ENCODE data around the gene TNFRSF1B. TPM values are rescaled to one million over a fixed set of nuclear protein-coding genes. Genes with fewer than 3 reads are reported as not detected.

Gene TNFRSF1B
- polyA plus RNA-seq (2013, experiment 1 of 2; ENCODE audit: insufficient read length) = 0.49 TPM
- polyA plus RNA-seq (2013, experiment 2 of 2; ENCODE audit: insufficient read length) = 0.55 TPM

DNA sequence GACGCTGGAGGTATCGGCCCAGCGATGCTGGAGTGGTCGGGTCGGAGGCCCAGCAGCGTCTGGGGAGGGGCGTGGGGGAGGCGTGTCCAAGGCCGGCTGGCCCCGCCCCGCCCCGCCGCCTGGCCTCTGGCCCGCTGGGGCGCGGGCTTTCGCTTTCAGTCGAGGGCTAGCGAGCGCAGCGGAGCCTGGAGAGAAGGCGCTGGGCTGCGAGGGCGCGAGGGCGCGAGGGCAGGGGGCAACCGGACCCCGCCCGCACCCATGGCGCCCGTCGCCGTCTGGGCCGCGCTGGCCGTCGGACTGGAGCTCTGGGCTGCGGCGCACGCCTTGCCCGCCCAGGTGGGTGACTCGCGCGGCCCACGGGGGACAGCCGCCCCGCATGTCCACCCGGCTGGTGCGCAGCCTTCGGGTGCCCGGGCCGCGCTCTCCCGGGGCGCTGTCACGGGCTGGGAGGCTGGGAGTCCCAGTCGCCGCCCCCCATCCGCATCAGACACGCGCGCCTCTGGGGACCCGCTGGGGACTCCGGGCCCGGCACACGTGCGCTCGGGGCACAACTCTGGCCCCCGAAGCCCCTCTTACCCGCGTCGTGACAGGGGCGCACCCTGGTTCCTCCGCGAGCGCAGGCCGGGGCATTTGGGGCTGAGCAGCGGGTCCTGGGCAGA is at the start of gene TNFRSF1B:
TNFRSF1B (plus strand) TSS at position 158 of the 659 bp plus-strand sequence; CDS start at position 259, 101 bp downstream.
- peak; percentile 34 for DNase-seq

DNA sequence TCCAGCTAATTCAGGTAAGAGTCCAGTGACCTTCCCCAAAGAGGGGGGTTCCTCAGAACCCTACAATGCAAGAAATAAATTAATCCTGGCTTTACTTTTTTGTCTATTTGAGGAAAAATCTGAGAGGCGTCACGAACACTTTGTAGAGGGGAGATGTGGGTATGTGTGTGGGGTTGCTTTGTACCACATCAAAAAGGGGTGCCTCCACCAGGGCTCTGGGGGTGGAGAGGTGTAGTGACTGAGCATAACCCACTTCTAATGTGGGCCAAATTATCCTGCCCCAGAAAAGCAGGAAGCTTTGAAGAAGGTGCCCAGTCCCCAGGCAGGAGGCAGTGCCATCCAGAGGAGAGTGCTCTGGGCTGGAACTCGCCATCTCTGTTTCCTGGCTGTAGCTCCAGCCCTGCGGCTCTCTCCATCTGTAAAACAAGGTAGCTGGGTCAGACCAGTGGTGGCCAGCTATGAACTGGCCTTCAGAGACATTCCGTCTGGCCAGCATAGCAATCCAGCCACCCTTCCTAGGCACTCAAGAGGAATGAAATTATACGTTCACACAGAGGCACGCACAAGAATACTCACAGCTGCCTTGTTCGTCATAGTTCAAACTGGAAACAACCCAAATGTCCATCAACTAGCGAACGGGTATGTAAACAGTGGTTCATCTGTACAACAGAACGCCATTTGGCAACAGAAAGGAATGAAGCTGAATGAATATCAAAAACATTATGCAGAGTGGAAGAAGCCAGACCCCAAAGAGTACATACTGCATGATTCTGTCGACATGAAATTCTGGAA is 45.4 kb upstream of the TNFRSF1B start:
- DNase-seq = peak; percentile 47

DNA sequence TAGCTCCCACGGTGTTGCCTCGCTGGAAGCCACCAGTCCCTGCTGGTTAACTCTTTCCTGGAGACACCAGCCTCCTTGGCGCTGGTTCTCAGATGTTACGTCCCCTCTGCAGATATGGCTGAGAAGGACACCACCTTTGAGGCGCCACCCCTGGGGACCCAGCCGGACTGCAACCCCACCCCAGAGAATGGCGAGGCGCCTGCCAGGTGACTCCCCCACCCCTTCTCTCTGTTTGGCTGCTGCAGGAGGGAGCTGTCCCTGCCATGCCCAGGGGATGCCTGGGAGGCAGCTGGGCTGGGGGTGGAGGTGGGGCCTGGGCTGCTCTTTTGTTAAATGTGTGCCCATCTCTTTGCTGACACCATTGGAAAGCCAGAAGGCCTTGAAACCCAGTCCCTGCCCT is 43.6 kb upstream of the TNFRSF1B start:
- DNase-seq = no peak

DNA sequence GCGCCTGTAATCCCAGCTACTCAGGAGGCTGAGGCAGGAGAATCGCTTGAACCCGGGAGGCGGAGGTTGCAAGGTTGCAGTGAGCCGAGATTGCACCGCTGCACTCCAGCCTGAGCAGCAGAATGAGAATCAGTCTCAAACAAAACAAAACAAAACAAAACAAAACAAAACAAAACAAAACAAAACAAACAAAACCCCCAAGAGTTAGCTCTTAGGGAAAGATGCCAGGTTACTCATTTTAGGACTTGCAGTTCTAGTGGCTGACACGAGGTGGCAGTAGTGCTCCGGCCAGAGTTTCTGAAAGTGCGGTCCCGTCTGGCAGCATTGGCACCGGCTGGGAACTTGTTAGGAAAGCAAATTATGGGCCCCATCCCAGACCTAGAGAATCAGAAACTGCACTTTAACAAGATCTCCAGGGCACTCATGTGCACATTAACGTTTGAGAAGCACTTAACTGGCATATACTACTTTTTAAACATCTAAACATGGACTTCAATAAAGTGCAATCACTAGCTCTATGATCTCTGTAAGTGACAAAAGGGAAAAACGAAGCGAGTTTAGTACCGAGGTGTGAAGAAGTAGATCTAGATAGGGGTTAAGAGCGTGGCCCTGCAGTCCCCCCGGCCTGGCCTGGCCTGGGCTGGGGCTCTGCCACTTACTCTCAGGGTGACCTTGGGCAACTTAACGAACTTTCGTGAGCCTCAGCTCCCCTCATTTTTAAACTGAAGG is 41.9 kb upstream of the TNFRSF1B start:
- peak; percentile 50 for DNase-seq

DNA sequence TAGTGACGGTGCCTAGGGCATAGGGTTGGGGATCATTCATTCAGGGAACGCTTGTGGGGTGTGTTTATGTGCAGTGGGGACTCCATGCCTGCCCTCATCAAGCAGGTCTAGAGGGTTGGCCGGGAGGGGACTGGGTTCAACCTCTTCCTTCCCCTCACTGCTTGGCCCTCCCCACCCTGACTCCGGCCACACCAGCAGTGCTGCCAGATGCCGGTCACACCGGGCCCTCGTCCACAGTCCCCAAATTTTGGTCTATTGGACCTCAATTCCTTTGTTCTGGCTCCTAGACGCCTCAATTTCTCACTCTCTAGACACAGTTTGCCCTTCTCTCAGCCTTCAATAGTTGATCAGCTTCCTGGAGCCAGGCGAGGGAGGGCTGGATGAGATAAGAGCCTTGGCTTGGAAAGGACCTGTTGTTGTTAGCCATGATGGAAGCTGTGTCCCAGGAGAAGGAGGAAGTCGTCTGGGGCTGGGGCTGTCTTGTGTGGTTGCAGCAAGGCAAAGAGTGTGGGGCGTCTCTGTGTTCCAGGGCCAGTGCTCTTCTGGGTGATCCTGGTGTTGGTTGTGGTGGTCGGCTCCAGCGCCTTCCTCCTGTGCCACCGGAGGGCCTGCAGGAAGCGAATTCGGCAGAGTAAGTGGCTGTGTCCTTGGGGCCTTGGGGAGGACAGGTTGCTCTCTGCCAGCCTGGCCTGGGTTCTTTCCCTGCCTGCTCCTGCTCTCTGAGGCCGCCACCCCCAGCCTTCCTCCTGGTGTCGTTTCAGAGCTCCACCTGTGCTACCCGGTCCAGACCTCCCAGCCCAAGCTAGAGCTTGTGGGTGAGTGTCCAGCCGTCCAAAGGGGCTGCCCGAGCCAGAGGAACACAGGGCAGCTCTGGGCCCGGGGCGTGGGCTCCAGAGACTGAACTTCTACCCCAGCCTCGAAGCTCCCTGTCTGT is 41.1 kb upstream of the TNFRSF1B start:
- DNase-seq = no peak

DNA sequence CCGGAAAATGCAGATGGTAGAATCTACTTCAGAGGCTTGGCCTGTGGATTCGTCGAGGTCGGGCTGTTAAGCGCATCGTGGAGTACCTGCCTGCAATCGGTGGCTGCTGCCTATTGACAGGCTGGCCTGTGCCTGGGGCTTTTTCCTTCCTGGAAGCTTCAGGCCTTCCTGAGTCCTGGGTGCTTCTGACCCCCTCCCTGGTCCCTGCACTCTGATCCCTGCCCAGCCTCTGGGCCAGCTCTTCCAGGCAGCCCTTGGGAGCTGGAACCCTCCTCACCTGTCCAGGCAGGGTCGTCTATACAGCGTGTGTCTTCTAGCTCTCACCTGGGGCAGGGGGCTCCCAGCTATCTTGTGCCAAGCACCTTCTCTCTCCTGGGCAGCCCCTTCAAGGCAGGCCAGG is 40.0 kb upstream of the TNFRSF1B start:
- DNase-seq = no peak

DNA sequence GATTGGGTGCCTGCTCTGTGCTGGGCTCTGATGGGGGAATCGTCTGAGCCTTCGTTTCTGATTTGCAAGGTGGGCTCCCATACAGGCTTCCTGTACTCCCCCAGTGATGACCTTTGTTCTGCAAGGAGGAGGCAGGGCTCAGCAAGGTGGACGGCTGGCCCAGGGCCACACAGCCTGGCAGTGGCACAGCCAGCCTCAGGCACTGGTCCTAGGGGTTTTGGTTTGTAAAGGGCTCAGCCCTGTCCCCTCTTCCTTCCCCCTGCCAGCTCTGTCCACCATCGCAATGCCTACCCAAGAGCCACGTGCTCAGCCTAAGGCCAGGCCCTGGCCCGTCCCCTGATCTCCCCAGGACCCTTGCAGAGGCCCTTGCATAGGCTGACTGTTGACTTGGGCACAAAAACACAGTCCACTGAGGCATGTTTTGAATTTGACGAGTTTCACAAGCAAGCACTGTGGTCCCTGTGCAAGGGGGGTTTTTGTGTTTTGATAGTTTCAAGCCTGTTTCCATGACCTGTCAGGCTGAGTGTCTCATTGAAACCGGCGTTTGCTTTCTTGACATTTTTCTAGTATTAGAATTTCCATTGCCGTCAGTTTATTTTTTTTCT is 39.5 kb upstream of the TNFRSF1B start:
- DNase-seq = no peak

DNA sequence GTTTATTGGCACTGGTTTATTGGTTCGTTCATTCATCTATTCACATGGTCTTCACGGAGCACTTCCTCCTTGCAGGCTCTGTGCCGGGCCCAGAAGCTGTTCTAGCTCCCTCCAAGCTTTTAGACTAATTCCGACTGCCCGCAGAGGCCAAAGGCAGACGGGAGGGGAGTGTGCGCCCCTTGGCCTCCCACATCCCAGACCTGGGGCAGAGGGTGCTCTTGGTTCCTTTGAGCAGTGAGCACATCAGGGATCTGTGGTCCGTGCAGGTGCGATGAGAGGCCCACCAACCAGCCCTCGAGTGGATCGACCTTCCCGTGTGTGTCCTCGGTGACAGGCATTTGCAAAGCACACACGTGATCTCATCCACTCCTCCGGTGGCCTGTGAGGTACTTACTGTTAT is 38.7 kb upstream of the TNFRSF1B start:
- DNase-seq = no peak

DNA sequence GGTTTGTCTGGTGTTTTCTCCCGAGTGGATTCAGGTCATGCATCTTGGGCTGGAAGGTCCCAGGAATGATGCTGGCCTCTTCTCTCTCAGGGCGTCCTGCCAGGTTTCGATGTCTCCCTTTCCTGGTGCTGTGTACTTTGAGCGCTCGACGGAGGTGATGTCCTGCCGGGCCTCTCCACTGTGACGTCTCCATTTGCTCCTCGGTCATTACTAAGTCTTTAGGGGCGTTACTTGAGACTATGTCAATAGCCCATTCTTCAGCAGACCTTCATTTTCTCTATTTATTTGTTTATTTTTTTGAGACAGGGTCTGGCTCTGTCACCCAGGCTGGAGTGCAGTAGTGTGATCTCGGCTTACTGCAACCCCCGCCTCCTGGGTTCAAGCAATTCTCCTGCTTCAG is 37.2 kb upstream of the TNFRSF1B start:
- no peak for DNase-seq

DNA sequence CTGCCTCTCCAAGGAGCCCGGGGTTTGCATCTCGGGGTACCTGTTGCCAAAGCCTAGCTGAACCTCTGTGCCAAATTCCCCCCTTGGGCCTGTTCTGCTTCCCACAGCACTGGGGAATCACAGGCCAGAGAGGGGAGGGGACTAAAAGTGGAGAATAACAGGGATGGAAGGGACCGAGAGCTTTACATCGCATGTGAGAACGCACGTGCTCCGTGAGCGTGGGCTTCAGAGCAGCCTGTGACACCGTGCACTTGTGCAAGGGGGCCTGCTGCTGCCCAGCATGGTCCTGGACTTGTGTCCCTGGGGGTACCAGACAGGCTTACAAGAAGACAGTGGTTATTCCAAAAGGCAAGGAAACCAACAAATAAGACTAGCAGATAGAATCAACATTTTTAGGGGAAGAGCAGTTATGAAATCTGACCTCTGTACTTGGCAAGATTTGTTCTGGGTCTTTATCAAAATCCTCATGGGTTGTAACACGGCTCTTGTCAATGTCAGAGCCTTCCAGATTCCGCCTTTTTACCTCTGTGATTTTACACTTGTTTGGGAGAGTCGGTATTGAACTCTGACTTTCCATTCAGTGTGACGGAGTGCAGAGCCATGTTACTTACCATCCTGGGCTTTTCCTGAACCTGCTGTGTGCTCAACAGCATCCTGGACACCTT is 36.2 kb upstream of the TNFRSF1B start:
- no peak for DNase-seq

DNA sequence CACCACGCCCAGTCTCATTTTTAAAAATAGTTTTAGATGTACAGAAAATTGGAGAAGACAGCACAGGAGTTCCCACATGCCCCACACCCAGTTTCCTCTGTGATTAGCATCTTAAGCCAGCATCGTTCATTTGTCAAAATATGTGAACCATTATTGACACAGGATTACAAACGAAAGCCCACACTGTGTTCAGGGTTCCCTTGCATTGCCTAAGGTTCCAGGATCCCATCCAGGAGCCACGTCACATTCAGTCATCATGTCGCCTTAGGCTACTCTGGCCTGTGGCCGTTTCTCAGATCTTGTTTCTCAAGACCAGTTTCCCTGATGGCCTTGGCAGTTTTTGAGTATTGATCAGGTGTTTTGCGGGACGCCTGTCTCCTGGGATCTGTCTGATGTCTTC is 34.7 kb upstream of the TNFRSF1B start:
- peak; percentile 34 for DNase-seq

DNA sequence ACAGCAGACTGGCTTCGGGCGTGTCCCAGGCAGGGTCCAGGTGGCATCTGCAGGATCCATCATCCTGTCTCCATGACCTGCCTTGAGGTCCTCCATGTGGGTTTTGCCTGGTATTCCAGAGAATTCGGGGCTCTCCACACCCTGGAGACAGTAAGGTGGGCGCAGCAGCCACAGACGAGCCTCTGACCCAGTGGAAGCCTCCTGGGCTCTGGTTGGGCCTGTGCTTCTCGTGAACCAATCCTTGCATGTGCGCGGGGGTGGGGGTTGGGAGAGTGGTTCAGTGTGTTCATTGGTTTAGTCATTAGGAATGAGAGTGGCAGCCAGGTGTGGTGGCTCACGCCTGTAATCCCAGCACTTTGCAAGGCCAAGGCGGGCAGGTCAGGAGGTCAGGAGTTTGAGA is 32.1 kb upstream of the TNFRSF1B start:
- no peak for DNase-seq

DNA sequence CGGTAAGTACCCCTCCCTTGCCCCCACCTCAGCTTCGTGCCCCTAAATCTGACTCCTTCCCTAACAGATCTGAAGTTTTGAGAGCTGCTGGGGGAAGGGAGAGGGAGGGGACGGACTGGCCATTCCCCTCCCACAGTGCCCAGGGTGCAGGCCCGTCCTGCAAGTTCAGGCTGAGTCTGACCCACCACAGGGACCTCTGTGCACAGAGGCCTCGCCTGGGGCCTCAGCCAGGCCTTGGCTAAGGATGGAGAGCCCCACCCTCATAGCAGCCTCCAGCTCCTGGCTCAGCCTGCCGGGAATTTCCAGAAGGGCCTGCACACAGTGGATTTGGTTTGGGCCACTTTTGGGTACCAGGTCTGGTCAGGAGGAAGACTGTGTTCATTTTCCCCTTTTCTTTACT is 31.2 kb upstream of the TNFRSF1B start:
- DNase-seq = no peak

DNA sequence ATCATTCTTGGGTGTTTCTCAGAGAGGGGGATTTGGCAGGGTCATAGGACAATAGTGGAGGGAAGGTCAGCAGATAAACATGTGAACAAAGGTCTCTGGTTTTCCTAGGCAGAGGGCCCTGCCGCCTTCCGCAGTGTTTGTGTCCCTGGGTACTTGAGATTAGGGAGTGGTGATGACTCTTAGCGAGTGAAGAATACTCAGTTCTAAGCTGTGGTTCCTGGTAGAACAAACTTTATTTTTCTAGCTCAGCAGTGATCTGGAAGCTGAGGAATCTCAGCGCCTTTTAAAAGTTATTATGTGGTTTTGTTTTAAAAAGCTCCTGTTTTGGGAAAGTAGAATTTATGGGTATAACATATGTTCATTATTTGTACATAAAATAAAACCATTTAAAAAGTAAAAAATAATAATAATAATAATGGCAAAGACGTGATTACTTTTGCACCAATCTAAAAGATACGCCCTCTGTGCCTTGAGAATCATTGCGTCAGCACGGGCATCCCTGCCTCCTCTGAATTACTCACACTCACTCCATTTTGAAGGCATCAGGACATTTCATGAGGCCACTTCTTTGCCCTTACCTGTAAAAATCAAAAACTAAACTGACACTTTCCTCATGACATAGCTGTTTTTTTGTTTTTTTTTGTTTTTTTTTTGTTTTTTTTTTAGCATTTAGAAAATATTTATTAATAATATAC is 29.7 kb upstream of the TNFRSF1B start:
- peak; percentile 26 for DNase-seq

DNA sequence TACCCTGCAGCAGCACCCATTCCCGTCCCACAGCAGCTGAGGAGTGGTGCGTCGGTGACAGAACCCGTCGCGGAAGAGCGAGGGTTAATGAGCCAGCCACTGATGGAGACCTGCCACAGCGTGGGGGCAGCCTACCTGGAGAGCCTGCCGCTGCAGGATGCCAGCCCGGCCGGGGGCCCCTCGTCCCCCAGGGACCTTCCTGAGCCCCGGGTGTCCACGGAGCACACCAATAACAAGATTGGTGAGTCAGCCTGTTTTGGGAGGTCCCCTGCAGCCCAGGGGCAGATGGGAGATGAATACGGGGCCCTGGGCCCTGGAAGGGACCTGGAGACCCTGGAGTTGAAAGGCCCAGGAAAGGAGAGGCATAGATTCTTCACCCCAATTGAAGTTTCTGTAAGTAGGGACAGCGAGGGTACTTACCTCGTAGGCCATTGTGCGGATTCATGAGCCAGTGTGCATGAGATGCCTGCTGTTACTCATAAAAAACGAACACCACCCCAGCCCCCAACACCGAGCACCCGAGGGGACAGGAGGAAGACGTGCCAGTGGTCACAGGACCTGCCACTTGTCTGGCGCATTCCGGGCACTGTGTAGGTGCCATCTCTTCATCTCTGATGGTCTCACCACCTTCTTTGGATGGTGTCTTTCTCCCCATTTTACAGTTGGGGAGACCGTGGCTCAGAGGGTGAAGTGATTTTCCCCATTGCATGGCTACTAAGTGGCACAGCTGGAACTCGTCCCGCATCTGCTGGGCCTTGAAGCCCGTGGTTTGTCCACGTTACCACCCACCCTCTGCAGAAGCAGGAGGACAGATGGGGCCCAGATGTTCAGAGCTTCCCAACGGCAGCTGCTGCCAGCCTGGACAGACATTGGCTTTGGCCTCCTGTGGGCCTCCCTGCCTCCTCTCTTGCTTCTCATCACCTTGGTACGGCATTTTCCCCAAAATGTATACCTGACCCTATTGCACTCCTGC is 28.3 kb upstream of the TNFRSF1B start:
- no peak for DNase-seq

DNA sequence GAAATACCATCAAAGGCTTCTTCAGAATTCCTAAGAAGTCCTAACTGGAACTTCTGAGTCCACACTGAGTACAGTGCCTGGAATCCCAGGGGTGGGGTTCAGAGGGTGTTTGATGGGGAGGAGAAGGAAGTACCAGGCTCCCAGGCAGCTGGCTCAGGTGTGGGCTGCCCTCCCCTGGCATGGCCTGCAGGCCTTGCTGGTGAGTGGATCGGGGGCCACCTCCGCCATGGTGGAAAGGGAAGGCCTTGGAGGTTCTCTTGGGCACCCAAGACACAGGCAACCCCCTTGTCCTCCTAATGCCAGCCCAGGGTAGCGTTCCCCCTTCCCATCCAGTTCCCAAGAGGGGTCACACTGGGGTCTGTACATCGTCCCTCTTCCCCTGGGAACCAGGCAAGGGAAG is 26.8 kb upstream of the TNFRSF1B start:
- DNase-seq = no peak

DNA sequence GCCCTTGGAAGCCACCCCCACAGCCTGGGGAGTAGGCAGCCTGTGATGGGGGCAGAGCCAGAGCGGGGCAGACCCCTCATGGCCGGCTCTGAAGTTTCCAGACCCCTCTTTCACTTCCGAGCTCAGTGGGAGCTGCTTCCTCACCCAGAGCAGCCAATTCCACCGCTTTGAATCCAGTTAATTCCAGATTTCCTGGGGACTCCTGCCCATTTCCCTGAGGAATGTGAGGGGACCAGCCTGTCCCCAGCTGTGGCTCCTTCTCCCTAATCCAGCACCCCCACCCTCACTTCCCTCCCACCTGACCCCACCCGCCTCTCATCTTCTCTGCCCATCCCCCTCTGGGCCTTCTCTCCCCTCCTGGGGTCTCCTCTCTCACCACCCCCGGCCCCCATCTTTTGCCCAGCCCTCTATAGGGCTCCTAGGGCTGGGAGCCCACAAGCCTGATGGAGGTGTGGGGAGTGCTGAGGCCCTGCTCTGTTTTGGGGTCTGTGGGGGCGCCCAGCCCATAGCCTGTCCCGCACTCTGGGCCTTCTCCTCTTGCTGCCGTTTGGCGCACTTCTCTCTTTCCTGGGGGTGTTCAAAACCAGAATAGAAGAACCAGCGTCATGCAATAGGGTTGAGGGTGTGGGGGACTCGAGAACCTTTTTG is 26.2 kb upstream of the TNFRSF1B start:
- DNase-seq = no peak

DNA sequence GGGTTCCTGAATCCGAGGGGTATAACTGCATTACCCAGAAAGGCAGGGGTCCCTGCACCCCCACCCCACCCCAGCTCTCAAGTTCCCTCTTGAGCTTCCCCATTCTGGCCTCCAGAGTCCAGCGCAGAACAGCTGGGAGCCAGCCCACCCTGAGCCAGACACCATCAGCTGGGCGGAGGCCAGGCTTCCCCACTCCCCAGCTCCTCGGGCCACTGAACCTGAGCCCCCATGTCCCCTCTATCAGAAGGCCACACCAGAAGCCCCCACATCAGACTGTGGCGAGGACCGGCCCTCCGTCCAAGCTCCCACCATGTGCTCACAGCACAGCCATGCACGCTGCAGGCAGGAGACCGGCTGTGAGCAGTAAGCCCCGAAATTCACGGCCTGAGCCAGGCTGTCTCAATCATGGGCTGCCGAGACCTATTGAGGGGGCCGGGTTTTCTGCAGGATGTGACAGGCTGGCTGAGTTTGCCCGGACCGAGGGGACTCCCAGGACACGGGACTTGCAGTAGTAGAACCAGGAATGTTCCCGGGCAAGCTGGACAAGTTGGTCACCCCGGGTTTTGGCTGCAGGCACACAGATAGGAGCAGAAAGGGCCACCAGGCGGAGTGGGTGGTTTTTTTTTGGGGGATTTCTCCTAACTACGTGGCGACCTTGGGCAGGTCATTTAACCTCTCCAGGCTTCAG is 25.5 kb upstream of the TNFRSF1B start:
- no peak for DNase-seq
